Spleen (tissue), 7 donors: ENCODE results near the gene NXPE3.
A peak's percentile ranks its signal among the peaks of the same experiment; 100 is the strongest.

Experiments used
- POLR2A ChIP-seq, 3 donors: fragments of 450-650 bp; IDR thresholded peaks; one replicate each; pipeline ENCODE4 v1.5.1; 2017; ENCODE audit warnings: antibody characterized with exemption in 3 of 3, mild to moderate bottlenecking in 1 of 3
- POLR2AphosphoS5 ChIP-seq, 3 donors: sonication (generic); formaldehyde crosslinking; IDR thresholded peaks; one replicate each; pipeline ENCODE4 v1.5.1; 2017; ENCODE audit warnings: antibody characterized with exemption in 3 of 3
- TF ChIP-seq, protein P1 (sequence below), 11 experiments: fragments of 200-600 bp in 7 of 11; fragments of 450-650 bp in 4 of 11; sonication (generic) in 4 of 11; IDR thresholded peaks in 8 of 11; conservative IDR thresholded peaks in 3 of 11; 1 replicate in 7 of 11; 2 replicates in 4 of 11; pipeline versions ENCODE4 v1.4.0 to v1.8.0; 2016 to 2021; ENCODE audit warnings: antibody characterized with exemption in 11 of 11, inconsistent platforms in 4 of 11, mild to moderate bottlenecking in 1 of 11
- donor health status: DM: no; HTN: no; CAD: no; lungs with moderate emphysema.
- donor health status: DM: no; HTN: no; CAD: no.
- donor health status: DM: no; HTN: no; CAD: no.

DNA sequence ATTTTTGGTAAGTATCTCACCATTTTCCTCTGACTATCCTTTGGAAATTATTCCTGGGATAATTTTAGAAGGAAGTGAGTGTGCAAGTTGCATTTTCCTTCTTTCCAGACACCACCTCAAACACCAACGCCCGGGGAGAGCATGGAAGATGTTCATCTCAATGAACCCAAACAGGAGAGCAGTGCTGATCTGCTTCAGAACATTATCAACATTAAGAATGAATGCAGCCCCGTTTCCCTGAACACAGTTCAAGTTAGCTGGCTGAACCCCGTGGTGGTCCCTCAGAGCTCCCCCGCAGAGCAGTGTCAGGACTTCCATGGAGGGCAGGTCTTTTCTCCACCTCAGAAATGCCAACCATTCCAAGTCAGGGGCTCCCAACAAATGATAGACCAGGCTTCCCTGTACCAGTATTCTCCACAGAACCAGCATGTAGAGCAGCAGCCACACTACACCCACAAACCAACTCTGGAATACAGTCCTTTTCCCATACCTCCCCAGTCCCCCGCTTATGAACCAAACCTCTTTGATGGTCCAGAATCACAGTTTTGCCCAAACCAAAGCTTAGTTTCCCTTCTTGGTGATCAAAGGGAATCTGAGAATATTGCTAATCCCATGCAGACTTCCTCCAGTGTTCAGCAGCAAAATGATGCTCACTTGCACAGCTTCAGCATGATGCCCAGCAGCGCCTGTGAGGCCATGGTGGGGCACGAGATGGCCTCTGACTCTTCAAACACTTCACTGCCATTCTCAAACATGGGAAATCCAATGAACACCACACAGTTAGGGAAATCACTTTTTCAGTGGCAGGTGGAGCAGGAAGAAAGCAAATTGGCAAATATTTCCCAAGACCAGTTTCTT, 74.2 kb downstream of the NXPE3 start:
- TF ChIP-seq, protein P1, sequence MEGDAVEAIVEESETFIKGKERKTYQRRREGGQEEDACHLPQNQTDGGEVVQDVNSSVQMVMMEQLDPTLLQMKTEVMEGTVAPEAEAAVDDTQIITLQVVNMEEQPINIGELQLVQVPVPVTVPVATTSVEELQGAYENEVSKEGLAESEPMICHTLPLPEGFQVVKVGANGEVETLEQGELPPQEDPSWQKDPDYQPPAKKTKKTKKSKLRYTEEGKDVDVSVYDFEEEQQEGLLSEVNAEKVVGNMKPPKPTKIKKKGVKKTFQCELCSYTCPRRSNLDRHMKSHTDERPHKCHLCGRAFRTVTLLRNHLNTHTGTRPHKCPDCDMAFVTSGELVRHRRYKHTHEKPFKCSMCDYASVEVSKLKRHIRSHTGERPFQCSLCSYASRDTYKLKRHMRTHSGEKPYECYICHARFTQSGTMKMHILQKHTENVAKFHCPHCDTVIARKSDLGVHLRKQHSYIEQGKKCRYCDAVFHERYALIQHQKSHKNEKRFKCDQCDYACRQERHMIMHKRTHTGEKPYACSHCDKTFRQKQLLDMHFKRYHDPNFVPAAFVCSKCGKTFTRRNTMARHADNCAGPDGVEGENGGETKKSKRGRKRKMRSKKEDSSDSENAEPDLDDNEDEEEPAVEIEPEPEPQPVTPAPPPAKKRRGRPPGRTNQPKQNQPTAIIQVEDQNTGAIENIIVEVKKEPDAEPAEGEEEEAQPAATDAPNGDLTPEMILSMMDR (IDR thresholded peaks at IDR 0.05 in 8 of 11, conservative IDR thresholded peaks at IDR 0.05 in 3 of 11), result no peak
- TF ChIP-seq POLR2A (IDR thresholded peaks at IDR 0.05) (no peak), POLR2AphosphoS5 (IDR thresholded peaks at IDR 0.05) (peak in 2 of 3 donors; percentile 39 to 76)
